Measurements from ENCODE around the gene TNFAIP8L1.
"Not testable (repeated sequence)": the region's sequence is repeated elsewhere in the genome, so short reads cannot be mapped to it uniquely, and the experiment has no call there.

TNFAIP8L1 gene

DNA sequence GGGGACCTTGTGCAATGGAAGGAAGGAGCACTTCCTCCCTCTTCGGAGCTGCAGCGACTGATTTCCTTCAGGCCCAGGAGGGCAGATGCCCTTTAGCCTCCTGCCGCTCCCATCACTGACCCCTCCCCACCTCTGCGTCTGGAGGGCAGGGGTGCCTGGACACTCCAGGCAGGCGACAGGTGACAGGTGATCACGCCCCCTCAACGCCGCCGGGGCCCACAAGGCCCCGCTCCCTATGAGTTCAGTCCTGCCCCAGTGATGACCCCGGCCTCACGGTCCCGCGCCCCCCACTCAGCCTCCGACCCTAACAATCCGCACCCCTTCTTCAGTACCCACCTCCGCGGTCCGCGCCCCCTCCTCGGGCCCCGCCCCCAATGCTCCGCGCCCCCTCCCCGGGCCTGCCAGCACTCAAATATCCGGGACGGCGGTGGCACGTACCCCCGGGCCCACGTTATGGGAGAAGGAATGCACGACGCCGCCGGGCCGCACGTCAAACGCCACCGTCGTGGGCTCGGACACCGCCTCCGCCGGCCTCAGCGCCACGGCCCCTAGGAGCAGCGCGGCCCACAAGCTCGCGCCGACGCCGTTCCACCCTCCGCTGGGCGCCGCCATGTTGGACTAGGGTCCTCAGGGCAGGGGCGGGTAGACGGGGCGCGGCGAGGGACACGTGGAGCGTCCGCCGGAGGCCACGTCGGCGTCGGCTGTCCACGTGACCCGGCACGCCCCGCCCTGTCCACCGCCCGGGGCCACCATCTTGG lies 30.6 kb downstream of the TNFAIP8L1 start, which contains the start of gene MYDGF:
Gene MYDGF (minus strand): TSS at position 620 of the 758 bp plus-strand sequence. CDS start 8 bp downstream, at position 612.
- DNase-seq, result peak; percentile 96
- Mint-ChIP-seq H3K9me3 (no peaks in the 10 kb centered on the region), H3K27ac (peak within 1 kb of the TSS; percentile 83), H3K4me1 (peaks cover 18% of the 10 kb centered on the region), H3K4me3 (peak within 1 kb of the TSS; percentile 91), H3K27me3 (no peaks in the 10 kb centered on the region), H3K36me3 (peaks cover 10% of the 10 kb centered on the region)
- CTCF ChIA-PET, result no interaction called here

DNA sequence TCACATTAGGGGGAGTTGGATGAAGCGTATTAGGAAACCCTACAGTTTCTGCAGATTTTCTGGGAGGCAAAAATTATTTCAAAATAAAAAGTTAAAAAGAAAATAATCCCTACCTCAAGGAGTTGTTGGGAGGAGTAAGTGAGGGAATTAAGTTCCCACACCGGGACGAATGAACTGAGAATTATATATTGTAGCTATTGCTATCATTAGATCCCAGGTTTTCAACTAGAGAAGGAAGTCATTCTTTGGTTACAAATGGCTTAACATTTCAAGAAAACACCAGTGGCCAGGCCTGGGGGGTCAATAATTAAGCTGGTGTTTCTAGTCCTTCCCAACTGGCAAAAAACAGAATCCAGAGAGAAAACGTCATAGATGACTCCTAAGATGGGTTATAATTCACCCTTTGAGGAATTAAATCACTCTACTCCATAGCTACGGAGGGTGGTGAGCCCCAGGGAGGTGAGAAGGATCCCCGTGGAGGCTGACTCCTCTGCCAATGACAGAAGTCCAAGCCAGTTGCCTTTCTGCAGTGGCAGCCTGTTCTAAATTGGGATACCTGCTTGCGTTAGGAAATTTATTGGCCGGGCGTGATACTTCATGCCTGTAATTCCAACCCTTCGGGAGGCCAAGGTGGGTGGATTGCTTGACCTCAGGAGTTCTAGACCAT lies 32.0 kb downstream of the TNFAIP8L1 start:
- peak overlapping the region; percentile 55 for H3K4me3 Mint-ChIP-seq
- CTCF ChIA-PET, result no interaction called here
- no peaks in the 10 kb centered on the region for H3K9me3 Mint-ChIP-seq
- H3K27me3 Mint-ChIP-seq, result no peaks in the 10 kb centered on the region
- H3K36me3 Mint-ChIP-seq, result peaks cover 10% of the 10 kb centered on the region
- DNase-seq, result no peak
- H3K4me1 Mint-ChIP-seq, result peaks cover 18% of the 10 kb centered on the region
- no peak overlapping the region for H3K27ac Mint-ChIP-seq

DNA sequence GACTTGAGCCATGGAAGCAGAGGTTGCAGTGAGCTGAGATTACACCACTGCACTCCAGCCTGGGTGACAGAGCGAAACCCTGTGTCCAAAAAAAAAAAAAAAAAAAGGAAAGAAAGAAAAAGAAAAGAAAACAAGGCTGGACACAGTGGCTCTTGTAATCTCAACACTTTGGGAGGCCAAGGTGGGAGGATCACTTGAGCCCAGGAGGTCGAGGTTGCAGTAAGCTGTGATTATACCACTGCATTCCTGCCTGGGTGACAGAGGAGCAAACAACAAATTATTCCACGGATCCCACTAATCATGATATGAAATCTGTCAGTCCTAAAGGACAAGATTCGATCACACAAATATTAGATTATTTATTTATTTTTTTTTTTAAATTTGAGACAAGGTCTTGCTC lies 33.9 kb downstream of the TNFAIP8L1 start:
- peaks cover 12% of the 10 kb centered on the region for H3K4me1 Mint-ChIP-seq
- no peak for DNase-seq
- H3K36me3 Mint-ChIP-seq, result peaks cover 13% of the 10 kb centered on the region
- CTCF ChIA-PET, result interaction anchor here (0.7 to 1.0 kb wide), 2 partner anchors 21 to 37 kb away, joined by 3 to 4 read pairs; no protein-coding TSS in a partner anchor
- H3K27ac Mint-ChIP-seq, result no peak overlapping the region
- no peak overlapping the region for H3K4me3 Mint-ChIP-seq
- no peaks in the 10 kb centered on the region for H3K9me3 Mint-ChIP-seq
- H3K27me3 Mint-ChIP-seq, result no peaks in the 10 kb centered on the region

DNA sequence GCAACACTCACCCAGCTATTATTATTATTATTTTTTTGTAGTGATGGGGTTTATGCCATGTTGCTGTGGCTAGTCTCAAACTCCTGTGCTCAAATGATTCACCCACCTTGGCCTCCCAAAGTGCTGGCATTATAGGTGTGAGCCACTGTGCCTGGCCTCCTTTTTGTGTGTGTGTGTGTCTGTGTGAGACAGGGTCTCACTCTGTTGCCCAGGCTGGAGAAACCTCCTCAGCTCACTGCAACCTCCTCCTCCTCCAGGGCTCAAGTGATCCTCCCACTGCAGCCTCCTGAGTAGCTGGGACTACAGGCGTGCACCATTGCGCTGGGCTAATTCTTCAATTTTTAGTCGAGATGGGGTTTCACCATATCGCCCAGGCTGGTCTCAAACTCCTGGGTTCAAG lies 34.4 kb downstream of the TNFAIP8L1 start:
- Mint-ChIP-seq H3K4me1 (peaks cover 9% of the 10 kb centered on the region), H3K27me3 (no peaks in the 10 kb centered on the region), H3K9me3 (no peaks in the 10 kb centered on the region), H3K4me3 (no peak overlapping the region), H3K27ac (no peak overlapping the region), H3K36me3 (peaks cover 13% of the 10 kb centered on the region)
- no peak for DNase-seq
- CTCF ChIA-PET, result interaction anchor here (0.7 to 1.0 kb wide), 2 partner anchors 21 to 38 kb away, joined by 3 to 4 read pairs; no protein-coding TSS in a partner anchor

DNA sequence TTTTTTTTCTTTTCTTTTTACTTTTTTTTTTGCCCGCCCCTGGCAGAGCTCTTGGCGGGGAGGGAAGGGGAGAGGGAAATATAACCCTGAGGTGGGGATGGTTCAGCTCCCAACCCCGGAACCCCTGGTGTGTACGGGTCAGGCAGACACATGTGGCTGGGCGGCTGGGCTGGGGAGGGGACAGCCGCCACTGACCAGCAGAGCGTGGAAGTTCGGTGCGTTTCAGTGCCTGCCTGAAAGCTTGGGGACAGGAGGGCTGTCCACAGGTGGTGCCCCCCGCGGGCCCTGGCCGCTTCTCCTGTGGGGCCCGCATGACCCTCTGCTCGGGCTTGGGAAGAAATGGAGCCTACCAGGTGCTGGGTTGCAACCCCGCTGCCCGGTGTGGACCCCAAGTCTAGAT lies 36.0 kb downstream of the TNFAIP8L1 start:
- DNase-seq, result no peak
- Mint-ChIP-seq H3K9me3 (no peaks in the 10 kb centered on the region), H3K27ac (no peak overlapping the region), H3K27me3 (no peaks in the 10 kb centered on the region), H3K4me3 (no peak overlapping the region), H3K4me1 (no peaks in the 10 kb centered on the region), H3K36me3 (peaks cover 20% of the 10 kb centered on the region)
- CTCF ChIA-PET, result no interaction called here

DNA sequence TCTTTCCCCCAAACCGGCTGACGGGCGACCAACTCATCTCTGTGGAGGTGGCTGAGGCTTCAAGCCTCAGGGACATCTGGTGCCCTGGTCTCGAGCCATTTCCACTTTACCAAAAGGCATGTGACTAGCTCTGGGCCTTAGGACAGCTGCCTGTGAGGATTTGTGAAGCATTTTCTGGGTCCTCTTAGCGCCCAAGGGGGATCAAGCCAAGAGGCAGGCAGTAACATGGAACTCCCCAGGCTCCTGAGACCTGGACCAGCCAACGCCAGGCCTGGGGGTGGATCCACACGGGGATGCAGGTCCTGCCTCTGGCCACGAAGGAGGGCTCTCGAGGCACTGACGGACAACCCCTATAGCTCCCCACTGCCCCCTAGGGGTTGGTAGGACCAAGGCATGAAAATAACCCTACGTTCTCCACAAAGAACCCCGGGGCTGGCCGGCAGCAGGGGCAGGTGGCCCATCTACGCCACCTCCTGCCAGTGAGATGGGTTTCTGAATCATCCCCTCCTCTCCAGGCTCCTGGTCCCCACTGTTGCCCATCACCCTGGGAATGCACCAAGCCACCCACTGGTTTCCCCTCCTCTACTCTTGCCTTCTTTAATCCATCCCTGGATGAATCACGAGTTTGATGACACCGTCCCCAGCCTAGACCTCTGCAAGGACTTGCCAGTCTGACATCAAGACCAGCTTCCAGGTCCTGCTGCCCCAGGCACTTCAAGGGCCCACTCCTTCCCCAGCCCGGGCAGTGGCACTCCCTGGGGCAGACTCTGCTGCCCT lies 37.8 kb downstream of the TNFAIP8L1 start:
- Mint-ChIP-seq H3K27ac (no peak overlapping the region), H3K4me1 (no peaks in the 10 kb centered on the region), H3K9me3 (no peaks in the 10 kb centered on the region), H3K27me3 (no peaks in the 10 kb centered on the region), H3K36me3 (peaks cover 20% of the 10 kb centered on the region), H3K4me3 (no peak overlapping the region)
- DNase-seq, result peak; percentile 28
- CTCF ChIA-PET, result interaction anchor here (0.7 kb wide), 1 partner anchor 48 kb away, joined by 3 read pairs; no protein-coding TSS in a partner anchor

DNA sequence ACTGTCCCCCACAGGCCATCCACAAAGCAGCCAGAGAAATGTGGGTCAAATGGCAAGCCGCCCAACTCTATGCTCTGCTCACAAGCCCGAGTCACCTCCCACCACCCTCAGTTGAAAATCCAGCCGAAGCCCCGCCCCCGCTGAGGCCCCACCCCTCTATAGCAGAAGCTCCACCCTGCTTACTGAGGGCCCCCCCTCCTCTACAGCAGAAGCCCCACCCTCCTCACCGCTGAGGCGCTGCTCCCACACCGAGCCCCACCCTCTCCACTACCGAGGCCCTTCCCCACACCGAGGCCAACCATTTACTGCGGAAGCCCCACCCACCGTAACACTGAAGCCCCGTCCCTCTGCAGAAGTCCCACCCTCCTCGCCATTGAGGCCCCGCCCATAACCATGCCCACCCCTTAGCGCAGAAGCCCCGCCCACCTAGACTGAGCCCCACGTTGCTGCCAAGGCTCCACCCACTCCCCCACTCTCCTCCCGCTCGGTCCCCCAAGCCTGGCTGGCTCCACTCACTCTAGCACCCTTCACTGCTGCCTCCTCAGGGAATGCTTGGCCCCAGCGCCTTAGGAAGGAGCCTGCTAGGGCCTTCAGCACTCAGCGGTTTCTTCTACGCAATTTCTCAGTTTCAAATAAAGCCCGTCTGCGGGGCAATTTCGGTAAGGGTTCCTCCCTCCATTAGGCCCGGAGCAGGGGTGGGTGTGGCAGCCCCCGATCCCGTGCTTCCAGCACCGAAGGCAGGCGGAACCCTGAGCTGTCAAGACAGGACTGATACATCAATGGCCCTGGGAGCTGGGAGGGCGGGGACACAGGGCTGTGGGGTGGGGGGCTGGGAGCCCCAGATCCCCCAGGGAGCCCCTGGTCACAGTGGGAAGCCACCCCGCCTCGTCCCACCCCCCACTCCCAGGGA lies 39.8 kb downstream of the TNFAIP8L1 start:
- no peaks in the 10 kb centered on the region for H3K4me1 Mint-ChIP-seq
- no peak overlapping the region for H3K4me3 Mint-ChIP-seq
- H3K36me3 Mint-ChIP-seq, result peaks cover 28% of the 10 kb centered on the region
- H3K27me3 Mint-ChIP-seq, result no peaks in the 10 kb centered on the region
- H3K27ac Mint-ChIP-seq, result no peak overlapping the region
- peak; percentile 32 for DNase-seq
- no peaks in the 10 kb centered on the region for H3K9me3 Mint-ChIP-seq
- CTCF ChIA-PET, result no interaction called here

DNA sequence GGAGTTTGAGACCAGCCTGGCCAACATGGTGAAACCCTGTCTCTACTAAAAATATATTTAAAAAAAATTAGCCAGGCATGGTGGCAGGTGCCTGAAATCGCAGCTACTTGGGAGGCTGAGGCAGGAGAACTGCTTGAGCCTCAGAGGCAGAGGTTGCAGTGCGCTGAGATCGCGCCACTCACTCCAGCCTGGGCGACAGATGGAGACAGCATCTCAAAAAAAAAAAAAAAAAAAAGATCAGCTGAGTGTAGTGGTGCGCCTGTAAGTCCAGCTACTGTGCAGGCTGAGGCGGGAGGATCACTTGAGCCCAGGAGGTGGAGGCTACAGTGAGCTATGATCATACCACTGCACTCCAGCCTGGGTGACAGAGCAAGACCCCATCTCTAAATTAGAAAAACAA lies 40.7 kb downstream of the TNFAIP8L1 start:
- not testable (repeated sequence) for H3K4me1 Mint-ChIP-seq, H3K4me3 Mint-ChIP-seq, H3K27me3 Mint-ChIP-seq, DNase-seq, H3K27ac Mint-ChIP-seq, H3K9me3 Mint-ChIP-seq
- peaks cover 28% of the 10 kb centered on the region for H3K36me3 Mint-ChIP-seq
- CTCF ChIA-PET, result interaction anchor here (0.7 kb wide), 1 partner anchor 113 kb away, joined by 3 read pairs; no protein-coding TSS in a partner anchor

DNA sequence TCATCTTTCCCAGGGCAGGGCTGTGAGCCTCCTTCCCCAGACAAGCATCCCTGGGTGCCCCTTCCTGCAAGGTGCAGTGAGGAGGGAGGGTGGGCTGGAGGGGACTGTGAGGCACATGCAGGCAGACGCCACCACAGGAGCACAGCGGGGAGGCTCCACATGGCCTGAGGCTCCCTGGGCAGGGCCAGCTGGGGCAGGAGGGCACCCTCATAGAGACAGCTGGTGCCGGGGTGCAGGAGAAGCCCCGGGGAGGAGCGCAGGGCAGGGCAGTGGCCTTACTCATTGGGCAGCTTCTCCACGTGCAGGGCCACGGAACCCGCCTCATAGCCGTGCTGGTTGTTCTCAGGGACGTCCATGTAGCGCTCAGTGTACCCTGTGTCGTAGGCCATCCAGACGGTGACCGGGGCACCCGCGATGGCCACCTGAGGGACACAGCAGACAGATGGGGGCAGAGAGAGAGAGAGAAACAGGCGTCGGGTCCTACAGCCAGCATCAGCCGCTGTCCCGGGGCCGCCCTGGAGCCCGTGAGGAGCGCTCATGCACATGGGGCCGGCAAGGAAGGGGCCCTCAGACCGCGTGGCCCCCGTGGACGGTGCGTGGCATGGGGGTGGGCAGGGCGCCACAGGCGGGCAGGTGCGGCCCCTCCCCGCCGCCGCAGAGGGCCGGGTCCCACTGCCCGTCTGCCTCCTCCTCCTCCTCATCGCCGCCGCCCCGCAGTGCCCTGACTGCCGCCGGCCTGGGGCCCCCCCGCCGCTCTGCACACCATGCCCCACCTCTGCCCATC lies 43.3 kb downstream of the TNFAIP8L1 start:
- H3K36me3 Mint-ChIP-seq, result peaks cover 24% of the 10 kb centered on the region
- CTCF ChIA-PET, result no interaction called here

DNA sequence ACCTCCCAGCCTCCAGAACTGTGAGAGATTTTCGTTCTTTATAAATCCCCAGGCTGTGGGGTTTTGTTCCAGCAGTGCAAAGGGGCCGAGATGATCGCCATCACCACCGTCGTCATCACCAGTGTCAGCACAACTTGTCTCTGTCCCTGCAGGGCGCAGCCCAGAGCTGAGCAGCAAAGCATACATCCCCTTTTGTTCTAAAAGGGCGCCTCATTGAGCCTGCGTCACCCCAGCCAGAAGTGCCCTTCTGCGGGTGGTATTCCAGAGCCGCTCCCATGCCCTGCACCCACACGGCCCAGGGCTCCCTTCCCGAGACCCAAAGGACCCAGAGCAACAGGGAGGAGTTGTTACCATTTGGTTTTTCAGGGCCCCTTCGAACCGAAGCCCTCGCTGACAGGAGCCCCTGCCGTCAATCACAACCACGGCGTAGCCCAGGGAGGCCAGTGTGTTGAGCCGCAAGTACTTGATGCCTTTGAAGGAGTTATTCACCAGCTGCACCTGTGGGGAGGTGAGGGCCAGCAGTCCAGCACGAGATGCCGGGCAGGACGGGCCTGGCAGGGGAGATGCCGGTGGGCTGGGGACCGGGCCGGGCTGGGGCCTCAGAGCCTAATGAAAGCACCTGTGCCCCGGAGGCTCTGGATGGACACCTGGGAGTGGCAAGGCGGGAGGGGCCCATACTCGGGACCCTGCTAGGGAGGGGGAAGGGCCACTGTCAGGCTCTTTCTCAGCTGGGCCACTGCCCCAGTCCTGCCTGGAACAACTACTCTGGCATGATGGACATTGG lies 45.2 kb downstream of the TNFAIP8L1 start:
- Mint-ChIP-seq H3K36me3 (peaks cover 17% of the 10 kb centered on the region), H3K4me1 (no peaks in the 10 kb centered on the region), H3K4me3 (no peak overlapping the region), H3K9me3 (no peaks in the 10 kb centered on the region), H3K27ac (peak overlapping the region; percentile 33), H3K27me3 (no peaks in the 10 kb centered on the region)
- CTCF ChIA-PET, result no interaction called here
- DNase-seq, result no peak

More for the DNA sequence above, 43.3 kb downstream of the TNFAIP8L1 start:
- Mint-ChIP-seq H3K9me3 (no peaks in the 10 kb centered on the region), H3K4me1 (no peaks in the 10 kb centered on the region), H3K27ac (no peak overlapping the region), H3K4me3 (no peak overlapping the region), H3K27me3 (no peaks in the 10 kb centered on the region)
- no peak for DNase-seq

DNA sequence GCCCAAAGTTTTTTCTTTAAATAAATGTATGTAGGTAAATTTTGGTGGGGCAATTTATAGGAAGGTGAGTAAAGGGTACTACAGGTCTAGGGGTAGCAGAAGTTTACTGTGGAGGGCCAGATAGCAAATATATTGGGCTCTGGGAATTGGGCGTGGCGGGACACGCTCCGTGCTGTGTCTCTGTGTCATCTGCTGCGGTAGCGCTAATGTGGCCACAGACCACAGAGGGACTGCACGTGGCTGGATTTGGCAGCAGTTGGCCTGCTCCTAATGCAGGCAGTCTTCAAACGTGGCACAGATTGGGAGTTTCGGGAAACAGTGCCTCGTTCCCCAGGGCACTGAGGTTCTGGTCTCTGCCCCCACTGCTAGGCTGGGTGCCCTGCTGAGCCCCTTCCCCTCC lies 47.4 kb downstream of the TNFAIP8L1 start:
- Mint-ChIP-seq H3K4me3 (no peak overlapping the region), H3K4me1 (no peaks in the 10 kb centered on the region), H3K27ac (no peak overlapping the region), H3K27me3 (no peaks in the 10 kb centered on the region), H3K36me3 (peaks cover 22% of the 10 kb centered on the region), H3K9me3 (no peaks in the 10 kb centered on the region)
- CTCF ChIA-PET, result no interaction called here
- DNase-seq, result no peak

DNA sequence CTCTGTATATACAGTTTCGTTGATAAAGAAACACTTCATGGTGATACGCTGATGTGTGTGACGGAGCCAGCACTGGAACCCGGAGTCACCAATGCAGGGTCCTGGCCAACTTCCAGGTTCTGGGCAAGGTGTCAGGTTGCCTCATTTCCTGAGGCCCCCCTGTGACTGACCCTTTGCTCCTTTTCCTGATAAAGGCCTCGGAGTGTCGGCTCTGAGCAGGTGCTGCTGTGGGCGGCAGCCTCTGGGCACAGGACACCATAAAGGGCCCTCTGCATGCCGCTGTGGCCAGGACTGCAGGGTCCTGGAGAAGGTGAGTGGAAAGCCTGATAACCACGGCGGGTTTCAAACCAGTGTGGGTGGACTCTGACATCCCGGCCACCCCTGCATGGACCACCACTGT lies 48.1 kb downstream of the TNFAIP8L1 start:
- Mint-ChIP-seq H3K9me3 (no peaks in the 10 kb centered on the region), H3K27ac (no peak overlapping the region), H3K27me3 (no peaks in the 10 kb centered on the region), H3K36me3 (peaks cover 23% of the 10 kb centered on the region), H3K4me3 (no peak overlapping the region), H3K4me1 (no peaks in the 10 kb centered on the region)
- CTCF ChIA-PET, result no interaction called here
- DNase-seq, result no peak
